Neutrophil (primary cell): ENCODE results near the gene PLPPR1.

ENCODE experiments used
- H3K27ac ChIP-seq: fragments of 200-600 bp; sonication (generic); 2 replicates; pipeline ENCODE4 v1.5.1; 2016; ENCODE audit warnings: mild to moderate bottlenecking, moderate library complexity
- H3K27me3 ChIP-seq: fragments of 200-600 bp; sonication (generic); 2 replicates; pipeline ENCODE4 v1.6.0; 2016; ENCODE audit warnings: mild to moderate bottlenecking
- H3K36me3 ChIP-seq: fragments of 200-600 bp; sonication (generic); 2 replicates; pipeline ENCODE4 v1.5.1; 2017
- H3K4me1 ChIP-seq, 2 experiments: fragments of 200-600 bp in 1 of 2; sonication (generic) in 1 of 2; 1 replicate in 1 of 2; 2 replicates in 1 of 2; pipeline versions ENCODE4 v1.5.1 to v1.6.1; 2013 to 2016; ENCODE audit warnings: low read depth in 1 of 2, low read length in 1 of 2, mild to moderate bottlenecking in 1 of 2, moderate library complexity in 1 of 2; ENCODE audit not compliant: control insufficient read depth in 1 of 2, insufficient read depth in 1 of 2
- H3K4me3 ChIP-seq, 2 experiments: fragments of 200-600 bp in 1 of 2; sonication (generic) in 1 of 2; 1 replicate in 1 of 2; 2 replicates in 1 of 2; pipeline ENCODE4 v1.5.1; 2013 to 2016; ENCODE audit warnings: low read depth in 1 of 2, low read length in 1 of 2, mild to moderate bottlenecking in 1 of 2, moderate library complexity in 1 of 2
- H3K9me3 ChIP-seq: fragments of 200-600 bp; sonication (generic); 2 replicates; pipeline ENCODE4 v1.5.1; 2016
- CTCF ChIP-seq: fragments of 200-600 bp; sonication (generic); IDR thresholded peaks from 2 replicates; pipeline ENCODE4 v1.5.1; 2016; ENCODE audit warnings: antibody characterized with exemption

PLPPR1 gene

GRCh38 chr9:101083448-101084202, 55.1 kb downstream of the PLPPR1 start:
- Histone ChIP-seq H3K9me3 (no peaks in the 10 kb centered on the region), H3K27me3 (no peaks in the 10 kb centered on the region), H3K4me3 (no peak overlapping the region), H3K27ac (no peak overlapping the region), H3K4me1 (no peaks in the 10 kb centered on the region), H3K36me3 (no peaks in the 10 kb centered on the region)
- no peak for TF ChIP-seq CTCF

- H3K27me3 ChIP-seq: no peaks in the 10 kb centered on the region
- no peaks in the 10 kb centered on the region for H3K9me3 ChIP-seq
- H3K4me1 ChIP-seq: no peaks in the 10 kb centered on the region
- H3K4me3 ChIP-seq: no peak overlapping the region
- H3K27ac ChIP-seq: no peak overlapping the region
- H3K36me3 ChIP-seq: no peaks in the 10 kb centered on the region
- no peak for TF ChIP-seq CTCF
Observed at GRCh38 chr9:101087426-101087825, 58.9 kb downstream of the PLPPR1 start.

- TF ChIP-seq CTCF: no peak
- Histone ChIP-seq H3K4me3 (no peak overlapping the region), H3K4me1 (no peaks in the 10 kb centered on the region), H3K27ac (no peak overlapping the region), H3K36me3 (no peaks in the 10 kb centered on the region), H3K27me3 (no peaks in the 10 kb centered on the region), H3K9me3 (no peaks in the 10 kb centered on the region)
Observed at GRCh38 chr9:101092922-101093321, 64.4 kb downstream of the PLPPR1 start.

- Histone ChIP-seq H3K4me1 (no peaks in the 10 kb centered on the region), H3K4me3 (no peak overlapping the region), H3K9me3 (no peaks in the 10 kb centered on the region), H3K27ac (no peak overlapping the region), H3K36me3 (no peaks in the 10 kb centered on the region), H3K27me3 (no peaks in the 10 kb centered on the region)
- TF ChIP-seq CTCF: no peak
Observed at GRCh38 chr9:101093620-101094019, 65.1 kb downstream of the PLPPR1 start.

DNA sequence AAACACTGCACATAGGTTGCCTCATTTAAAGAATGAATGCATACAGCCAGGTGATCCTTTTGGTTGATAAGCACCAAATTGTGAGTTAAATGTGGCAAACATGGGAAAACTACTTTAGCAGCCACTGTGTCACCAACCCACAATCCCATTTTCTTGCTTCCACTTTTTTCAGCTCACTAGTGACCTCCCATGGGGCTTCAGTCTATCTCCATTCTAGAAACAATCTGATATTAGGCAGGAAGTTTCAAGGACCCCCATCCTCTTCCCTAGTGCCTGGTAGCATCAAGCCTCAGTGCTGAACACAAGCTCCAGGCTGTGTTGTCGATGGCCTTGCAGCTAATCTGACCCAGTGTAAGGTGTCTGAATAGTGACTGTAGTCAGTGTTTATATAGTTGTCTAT, 66.2 kb downstream of the PLPPR1 start:
- H3K36me3 ChIP-seq: no peaks in the 10 kb centered on the region
- no peak overlapping the region for H3K4me3 ChIP-seq
- no peaks in the 10 kb centered on the region for H3K9me3 ChIP-seq
- H3K27ac ChIP-seq: no peak overlapping the region
- H3K4me1 ChIP-seq: no peaks in the 10 kb centered on the region
- H3K27me3 ChIP-seq: no peaks in the 10 kb centered on the region
- no peak for TF ChIP-seq CTCF
